IMR-90 (cell line): ENCODE data around the gene TEX261. TPM values are rescaled to one million over a fixed set of nuclear protein-coding genes. Genes with fewer than 3 reads are reported as not detected.
A peak's percentile ranks its signal among the peaks of the same experiment; 100 is the strongest.

Source experiments
- ATAC-seq: fragments of 200-7000 bp; cut with Tn5 transposase; 2 replicates; pipeline ENCODE4 v1.9.1; 2020; ENCODE audit warnings: low read depth, mild to moderate bottlenecking, moderate library complexity
- BruUV-seq: library from RNA; stranded (reverse); fragments of 400-500 nt; replicated peaks from 2 replicates; lab custom pipeline; 2021; lab: Mats Ljungman, UMichigan
- CTCF ChIA-PET: fragments of 300-600 bp; formaldehyde crosslinking; extraction: SDS; loops from one replicate; lab custom pipeline; 2021; ENCODE audit warnings: antibody characterized with exemption; lab: Yijun Ruan, JAX
- POLR2A ChIA-PET: fragments of 300-600 bp; sonication (Branson Sonifier 250); formaldehyde crosslinking; loops from one replicate; lab custom pipeline; 2022; ENCODE audit warnings: antibody characterized with exemption; ENCODE audit not compliant: unreplicated experiment; lab: Charles Lee
- DNase-seq: peaks from one replicate; pipeline ENCODE4 v3.0.0; 2013
- H2AFZ ChIP-seq: replicated peaks from 2 replicates; pipeline ENCODE3; 2013; ENCODE audit warnings: low read length, mild to moderate bottlenecking; ENCODE audit not compliant: poor library complexity
- H2AK5ac ChIP-seq: 2 replicates; pipeline ENCODE4 v1.6.1; 2013; ENCODE audit warnings: low read depth, low read length, inconsistent platforms
- H2AK9ac ChIP-seq: replicated peaks from 2 replicates; pipeline ENCODE3; 2013; ENCODE audit warnings: mild to moderate bottlenecking, low read depth, low read length, moderate library complexity; ENCODE audit not compliant: poor library complexity
- H2BK120ac ChIP-seq: 2 replicates; pipeline ENCODE4 v1.6.1; 2013; ENCODE audit warnings: low read depth, low read length, inconsistent platforms
- H2BK15ac ChIP-seq: 3 replicates; pipeline ENCODE4 v1.6.1; 2013; ENCODE audit warnings: low read depth, low read length, inconsistent platforms
- H2BK20ac ChIP-seq: 2 replicates; pipeline ENCODE4 v1.6.1; 2013; ENCODE audit warnings: low read depth, mild to moderate bottlenecking, inconsistent platforms, low read length, moderate library complexity
- H2BK5ac ChIP-seq: 2 replicates; pipeline ENCODE4 v1.6.1; 2013; ENCODE audit warnings: mild to moderate bottlenecking, low read depth, low read length, inconsistent platforms; ENCODE audit not compliant: poor library complexity, severe bottlenecking
- H3K14ac ChIP-seq: replicated peaks from 2 replicates; pipeline ENCODE4 v1.6.1; 2013; ENCODE audit warnings: low read depth, low read length, inconsistent platforms
- H3K18ac ChIP-seq: 2 replicates; pipeline ENCODE4 v1.6.1; 2013; ENCODE audit warnings: low read depth, low read length, control low read depth
- H3K23ac ChIP-seq: 2 replicates; pipeline ENCODE4 v1.6.1; 2013; ENCODE audit warnings: low read depth, low read length, inconsistent platforms
- H3K27ac ChIP-seq: 2 replicates; pipeline ENCODE4 v1.5.1; 2013; ENCODE audit warnings: mild to moderate bottlenecking, control low read depth, low read length; ENCODE audit not compliant: insufficient read depth
- H3K27me3 ChIP-seq: 2 replicates; pipeline ENCODE4 v1.6.1; 2013; ENCODE audit warnings: low read length; ENCODE audit not compliant: control insufficient read depth, insufficient read depth
- H3K36me3 ChIP-seq: 2 replicates; pipeline ENCODE4 v1.6.1; 2013; ENCODE audit warnings: low read length, mixed read lengths; ENCODE audit not compliant: control insufficient read depth, insufficient read depth
- H3K4ac ChIP-seq: 2 replicates; pipeline ENCODE4 v1.6.1; 2013; ENCODE audit warnings: low read depth, low read length, inconsistent platforms
- H3K4me1 ChIP-seq: 2 replicates; pipeline ENCODE4 v1.6.1; 2013; ENCODE audit warnings: low read length, mixed read lengths; ENCODE audit not compliant: control insufficient read depth, insufficient read depth
- H3K4me2 ChIP-seq: 2 replicates; pipeline ENCODE4 v1.6.1; 2013; ENCODE audit warnings: low read depth, mild to moderate bottlenecking, control low read depth, low read length, moderate library complexity
- H3K4me3 ChIP-seq: 2 replicates; pipeline ENCODE4 v1.5.1; 2013; ENCODE audit warnings: low read depth, mild to moderate bottlenecking, control low read depth, low read length, moderate library complexity; ENCODE audit not compliant: insufficient read depth
- H3K56ac ChIP-seq: 2 replicates; pipeline ENCODE4 v1.6.1; 2013; ENCODE audit warnings: low read length, inconsistent platforms; ENCODE audit not compliant: insufficient read depth; ENCODE audit errors: extremely low read depth
- H3K79me1 ChIP-seq, 2 experiments: 2 replicates each; pipeline ENCODE4 v1.6.1; 2013; ENCODE audit warnings: low read length in 2 of 2, inconsistent platforms in 1 of 2, low read depth in 1 of 2
- H3K9ac ChIP-seq: 2 replicates; pipeline ENCODE4 v1.6.1; 2013; ENCODE audit warnings: low read depth, low read length, control low read depth
- H3K9me1 ChIP-seq: 2 replicates; pipeline ENCODE4 v1.6.1; 2013; ENCODE audit warnings: low read length, inconsistent platforms; ENCODE audit not compliant: insufficient read depth
- H3K9me3 ChIP-seq: 2 replicates; pipeline ENCODE4 v1.6.1; 2013; ENCODE audit warnings: low read length; ENCODE audit not compliant: control insufficient read depth, insufficient read depth
- H4K20me1 ChIP-seq: 2 replicates; pipeline ENCODE4 v1.6.1; 2013; ENCODE audit warnings: low read length, inconsistent platforms; ENCODE audit not compliant: insufficient read depth
- H4K5ac ChIP-seq: 2 replicates; pipeline ENCODE4 v1.6.1; 2013; ENCODE audit warnings: mild to moderate bottlenecking, low read depth, low read length, control low read depth
- H4K8ac ChIP-seq, 2 experiments: 2 replicates each; pipeline ENCODE4 v1.6.1; 2013; ENCODE audit warnings: low read depth in 2 of 2, low read length in 2 of 2, control low read depth in 1 of 2, inconsistent platforms in 1 of 2
- H4K91ac ChIP-seq: 2 replicates; pipeline ENCODE4 v1.6.1; 2013; ENCODE audit warnings: low read depth, low read length, inconsistent platforms; ENCODE audit not compliant: insufficient read depth
- BHLHE40 ChIP-seq: fragments of 150-350 bp; IDR thresholded peaks from 2 replicates; pipeline ENCODE4 v1.6.1; 2016; ENCODE audit warnings: mild to moderate bottlenecking, low read depth, low read length
- CEBPB ChIP-seq: IDR thresholded peaks from 2 replicates; pipeline ENCODE4 v1.6.1; 2012; ENCODE audit warnings: low read depth, low read length, improper control_type of control experiment
- CHD1 ChIP-seq: IDR thresholded peaks from 2 replicates; pipeline ENCODE4 v1.6.1; 2012; ENCODE audit warnings: low read depth, low read length, improper control_type of control experiment
- FOS ChIP-seq: fragments of 150-350 bp; IDR thresholded peaks from 2 replicates; pipeline ENCODE4 v1.6.1; 2016; ENCODE audit warnings: low read depth, low read length
- MAZ ChIP-seq: IDR thresholded peaks from 2 replicates; pipeline ENCODE4 v1.6.1; 2012; ENCODE audit warnings: low read depth, mild to moderate bottlenecking, low read length, improper control_type of control experiment, moderate library complexity, borderline replicate concordance
- MXI1 ChIP-seq: IDR thresholded peaks from 2 replicates; pipeline ENCODE4 v1.6.1; 2012; ENCODE audit warnings: low read depth, mild to moderate bottlenecking, low read length, moderate library complexity, borderline replicate concordance
- NFE2L2 ChIP-seq: fragments of 150-350 bp; IDR thresholded peaks from 2 replicates; pipeline ENCODE4 v1.6.1; 2016; ENCODE audit warnings: low read depth, mild to moderate bottlenecking, low read length
- POLR2A ChIP-seq: IDR thresholded peaks from 2 replicates; pipeline ENCODE4 v1.6.1; 2012; ENCODE audit warnings: mild to moderate bottlenecking, low read depth, low read length
- RAD21 ChIP-seq: IDR thresholded peaks from 2 replicates; pipeline ENCODE4 v1.6.1; 2012; ENCODE audit warnings: low read length, improper control_type of control experiment
- RFX5 ChIP-seq: IDR thresholded peaks from 2 replicates; pipeline ENCODE4 v1.8.0; 2012; ENCODE audit warnings: low read depth, mild to moderate bottlenecking, low read length, moderate library complexity
- SMC3 ChIP-seq: fragments of 150-350 bp; IDR thresholded peaks from 2 replicates; pipeline ENCODE4 v1.6.1; 2016; ENCODE audit warnings: low read depth, mild to moderate bottlenecking, antibody characterized with exemption, low read length, moderate library complexity
- USF2 ChIP-seq: fragments of 150-350 bp; IDR thresholded peaks from 2 replicates; pipeline ENCODE4 v1.6.1; 2017; ENCODE audit warnings: mild to moderate bottlenecking, antibody characterized with exemption, low read length, low read depth
- WGBS, 2 experiments: methylation state at CpG; one replicate each; pipeline versions ENCODE4 v1.1.5 to v1.1.7; 2013; ENCODE audit warnings: missing lambda C conversion rate in 2 of 2; ENCODE audit not compliant: insufficient read length in 1 of 2; ENCODE audit errors: extremely low coverage in 2 of 2; 5-methylcytosine and 5-hydroxymethylcytosine counted together
- dilution Hi-C: fragments of 300-500 bp; cut with HindIII; formaldehyde crosslinking; loops from one replicate; pipeline ENCODE4 v1.14.3; 2018; ENCODE audit warnings: low sequenced_read_pairs; ENCODE audit not compliant: unreplicated experiment
- in situ Hi-C: fragments of 300-500 bp; cut with MboI; formaldehyde crosslinking; loops from 3 replicates; pipeline ENCODE4 v1.14.3; 2019; ENCODE audit warnings: low sequenced_read_pairs, inconsistent platforms, mixed read lengths
- intact Hi-C: fragments of 100-400 bp; cut with micrococcal nuclease; formaldehyde crosslinking; loops from 2 replicates; pipeline ENCODE4 v1.10.0; 2022
- polyA plus RNA-seq, 3 experiments: library from polyadenylated mRNA; depleted of rRNA; stranded (reverse); fragments of >200 nt; gene quantifications; 2 replicates each; pipeline ENCODE4 v1.2.3, GENCODE V29; 2012; ENCODE audit warnings: low replicate concordance in 1 of 3
- total RNA-seq: library from RNA; depleted of rRNA; stranded (reverse); fragments of >200 nt; gene quantifications from 2 replicates; pipeline ENCODE4 v1.2.3, GENCODE V29; 2012
- TF ChIP-seq, protein P1 (sequence below): conservative IDR thresholded peaks from 2 replicates; pipeline ENCODE4 v1.5.1; 2012; ENCODE audit warnings: mild to moderate bottlenecking, low read depth, low read length, improper control_type of control experiment
- TF ChIP-seq, protein P2 (sequence below): fragments of 150-350 bp; IDR thresholded peaks from 2 replicates; pipeline ENCODE4 v1.6.1; 2016; ENCODE audit warnings: low read depth, mild to moderate bottlenecking, low read length, moderate library complexity, borderline replicate concordance

TEX261 gene
- total and polyA plus RNA-seq, 2 of the 4 experiments (the other 2 are of a cell fraction), result 26.3 to 69.8 TPM

DNA sequence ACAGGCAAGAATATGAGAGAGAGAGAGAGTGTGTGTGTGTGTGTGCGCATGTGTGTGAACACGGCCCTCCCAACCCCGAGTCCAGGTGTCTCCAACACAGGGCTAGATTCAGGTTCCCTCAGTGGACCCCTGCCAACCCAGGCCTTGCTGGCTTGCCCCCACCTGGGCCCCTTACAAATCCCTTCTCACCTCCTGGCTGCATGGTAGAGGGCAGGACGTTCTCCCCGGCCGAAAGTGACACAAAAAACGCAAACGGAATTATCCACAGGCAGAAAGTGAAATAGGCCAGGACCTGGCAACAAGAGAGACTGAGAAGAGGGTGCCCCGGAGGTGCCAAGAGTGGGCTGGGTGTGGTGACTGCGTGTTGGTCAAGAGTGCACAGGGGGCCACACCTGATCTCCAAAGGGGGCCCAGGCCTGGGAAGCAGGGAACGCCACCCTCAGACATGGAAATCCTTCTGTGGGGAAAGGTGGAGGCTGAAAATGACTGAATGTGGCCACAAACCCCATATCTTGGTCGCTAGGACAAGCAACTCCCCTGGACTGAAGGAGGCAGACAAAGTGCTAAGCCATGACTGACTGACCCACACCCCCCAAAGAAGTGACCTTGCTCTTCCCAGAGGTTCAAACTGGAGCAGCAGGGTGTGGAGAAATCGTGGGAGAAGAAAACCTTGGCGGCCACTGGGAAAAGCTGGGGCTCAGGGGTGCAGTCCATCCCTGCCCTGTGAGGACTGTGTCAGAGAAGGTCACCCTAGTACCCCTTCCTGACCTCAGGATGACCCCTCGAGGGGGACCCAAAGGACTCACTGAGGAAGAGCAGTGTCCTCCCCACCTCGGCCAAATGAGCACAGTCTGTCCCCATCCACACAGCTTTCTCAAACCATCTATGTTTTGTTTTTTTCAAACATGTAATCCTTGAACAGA is 5.7 kb downstream of the TEX261 start:
- WGBS, 2 experiments, result 100% methylated on average over 2 of the region's 16 CpGs; no CpG with 5 or more reads in 1 of the 2 experiments
- Histone ChIP-seq H3K4me3 (no peak overlapping the region), H3K23ac (no peak overlapping the region), H4K91ac (no peak overlapping the region), H2AK9ac (no peak overlapping the region), H3K36me3 (peaks cover 48% of the 10 kb centered on the region), H3K27ac (no peak overlapping the region), H2BK5ac (no peak overlapping the region), H3K9me1 (peaks cover 10% of the 10 kb centered on the region; the same call in 1 of the 2 replicates), H3K9ac (no peak overlapping the region), H3K9me3 (no peaks in the 10 kb centered on the region), H2AFZ (peak overlapping the region; percentile 28), H2AK5ac (no peak overlapping the region), H3K56ac (no peak overlapping the region), H3K4me2 (no peak overlapping the region), H2BK120ac (no peak overlapping the region), H3K79me1 (peaks cover 17 to 25% of the 10 kb centered on the region in 2 experiments), H3K4ac (no peak overlapping the region), H3K18ac (no peak overlapping the region), H2BK15ac (no peak overlapping the region), H3K14ac (no peak overlapping the region), H3K4me1 (peaks cover 11% of the 10 kb centered on the region), H4K5ac (no peak overlapping the region), H4K8ac (no peak overlapping the region), H2BK20ac (no peak overlapping the region), H4K20me1 (peaks cover 23% of the 10 kb centered on the region), H3K27me3 (no peaks in the 10 kb centered on the region)
- in situ Hi-C loops, result loop anchor here (10.0 kb wide), 1 partner anchor 694 kb away; the partner anchor contains the start of gene SNRPG
- POLR2A ChIA-PET, result no interaction called here
- dilution Hi-C loops, result no loop called here
- CTCF ChIA-PET, result no interaction called here
- BruUV-seq, result no TSS peak
- DNase-seq, result no peak
- ATAC-seq, result no peak
- intact Hi-C loops, result no loop called here
- TF ChIP-seq USF2 (no peak), MAZ (no peak), SMC3 (no peak), RFX5 (no peak), RAD21 (no peak), CHD1 (no peak), NFE2L2 (no peak), BHLHE40 (no peak), POLR2A (no peak), FOS (no peak), CEBPB (no peak), MXI1 (no peak)
- TF ChIP-seq, protein P1, sequence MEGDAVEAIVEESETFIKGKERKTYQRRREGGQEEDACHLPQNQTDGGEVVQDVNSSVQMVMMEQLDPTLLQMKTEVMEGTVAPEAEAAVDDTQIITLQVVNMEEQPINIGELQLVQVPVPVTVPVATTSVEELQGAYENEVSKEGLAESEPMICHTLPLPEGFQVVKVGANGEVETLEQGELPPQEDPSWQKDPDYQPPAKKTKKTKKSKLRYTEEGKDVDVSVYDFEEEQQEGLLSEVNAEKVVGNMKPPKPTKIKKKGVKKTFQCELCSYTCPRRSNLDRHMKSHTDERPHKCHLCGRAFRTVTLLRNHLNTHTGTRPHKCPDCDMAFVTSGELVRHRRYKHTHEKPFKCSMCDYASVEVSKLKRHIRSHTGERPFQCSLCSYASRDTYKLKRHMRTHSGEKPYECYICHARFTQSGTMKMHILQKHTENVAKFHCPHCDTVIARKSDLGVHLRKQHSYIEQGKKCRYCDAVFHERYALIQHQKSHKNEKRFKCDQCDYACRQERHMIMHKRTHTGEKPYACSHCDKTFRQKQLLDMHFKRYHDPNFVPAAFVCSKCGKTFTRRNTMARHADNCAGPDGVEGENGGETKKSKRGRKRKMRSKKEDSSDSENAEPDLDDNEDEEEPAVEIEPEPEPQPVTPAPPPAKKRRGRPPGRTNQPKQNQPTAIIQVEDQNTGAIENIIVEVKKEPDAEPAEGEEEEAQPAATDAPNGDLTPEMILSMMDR, result no peak
- TF ChIP-seq, protein P2, sequence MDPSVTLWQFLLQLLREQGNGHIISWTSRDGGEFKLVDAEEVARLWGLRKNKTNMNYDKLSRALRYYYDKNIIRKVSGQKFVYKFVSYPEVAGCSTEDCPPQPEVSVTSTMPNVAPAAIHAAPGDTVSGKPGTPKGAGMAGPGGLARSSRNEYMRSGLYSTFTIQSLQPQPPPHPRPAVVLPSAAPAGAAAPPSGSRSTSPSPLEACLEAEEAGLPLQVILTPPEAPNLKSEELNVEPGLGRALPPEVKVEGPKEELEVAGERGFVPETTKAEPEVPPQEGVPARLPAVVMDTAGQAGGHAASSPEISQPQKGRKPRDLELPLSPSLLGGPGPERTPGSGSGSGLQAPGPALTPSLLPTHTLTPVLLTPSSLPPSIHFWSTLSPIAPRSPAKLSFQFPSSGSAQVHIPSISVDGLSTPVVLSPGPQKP, result no peak
